ENCODE results near the gene NOS1. TPM values are rescaled to one million over a fixed set of nuclear protein-coding genes. Genes with fewer than 3 reads are reported as not detected.

The NOS1 gene
- total RNA-seq, 4 donors from 2014 or later, result not detected

- no peak for TF ChIP-seq CTCF (IDR thresholded peaks at IDR 0.05; ENCODE audit: low read depth)
Measured at GRCh38 chr12:117168976-117169375, 192.4 kb downstream of the NOS1 start.

GRCh38 chr12:117167769-117168168, 193.7 kb downstream of the NOS1 start:
- no peak for TF ChIP-seq CTCF (IDR thresholded peaks at IDR 0.05; ENCODE audit: low read depth)

DNA sequence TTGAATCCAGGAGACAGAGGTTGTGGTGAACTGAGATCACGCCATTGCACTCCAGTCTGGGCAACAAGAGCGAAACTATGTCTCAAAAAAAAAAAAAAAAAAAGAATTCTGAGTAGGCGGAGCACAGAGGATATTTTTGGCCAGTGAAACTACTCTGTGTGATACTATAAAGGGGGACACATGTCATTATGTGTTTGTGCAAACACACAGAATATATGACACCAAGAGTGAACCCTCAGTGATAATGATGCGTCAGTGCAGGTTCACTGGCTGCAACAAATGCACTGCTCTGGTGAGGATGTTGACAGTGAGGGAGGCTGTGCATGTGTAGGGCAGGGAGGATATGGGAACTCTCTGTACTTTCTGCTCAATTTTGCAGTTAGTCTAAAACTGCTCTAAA, 195.3 kb downstream of the NOS1 start:
- TF ChIP-seq CTCF (IDR thresholded peaks at IDR 0.05; ENCODE audit: low read depth), result no peak

GRCh38 chr12:117165342-117165741, 196.1 kb downstream of the NOS1 start:
- no peak for TF ChIP-seq CTCF (IDR thresholded peaks at IDR 0.05; ENCODE audit: low read depth)

DNA sequence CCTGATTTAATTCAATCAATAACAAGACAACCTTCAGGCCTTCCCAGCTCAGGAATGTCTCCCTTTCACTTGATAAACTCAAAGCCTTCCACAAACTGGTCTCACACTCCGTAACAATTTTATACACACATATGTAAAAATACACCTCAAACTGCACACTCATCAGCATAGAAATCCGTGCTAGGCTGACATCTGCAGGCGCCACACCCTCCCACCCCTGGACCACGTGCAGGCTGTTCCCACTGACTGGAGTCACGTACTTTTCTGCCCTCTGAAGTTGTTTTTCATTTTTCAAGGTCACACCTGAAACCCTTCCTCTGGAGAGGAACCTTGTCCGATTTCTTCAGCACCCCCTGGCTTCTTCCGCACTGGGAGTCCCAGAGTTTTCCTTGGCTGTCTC, 198.8 kb downstream of the NOS1 start:
- no peak for TF ChIP-seq CTCF (IDR thresholded peaks at IDR 0.05; ENCODE audit: low read depth)

DNA sequence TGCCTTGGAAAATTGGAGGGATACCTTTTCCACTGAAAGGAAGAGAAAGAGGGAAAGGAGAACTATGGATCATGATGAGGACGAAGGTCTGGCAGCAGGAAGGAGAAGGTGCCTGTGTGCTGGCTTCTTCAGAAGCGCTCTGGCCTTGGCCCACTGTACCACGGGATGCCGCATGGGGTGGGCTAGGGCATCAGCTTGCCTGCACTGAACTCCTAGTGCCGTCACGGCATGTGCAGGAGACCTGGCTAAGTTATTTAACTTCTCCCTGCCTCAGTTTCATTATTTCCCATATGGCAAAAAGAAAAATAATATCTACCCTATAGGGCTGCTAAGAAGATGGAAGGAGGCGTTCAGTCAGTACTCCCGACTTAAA, 199.3 kb downstream of the NOS1 start:
- no peak for TF ChIP-seq CTCF (IDR thresholded peaks at IDR 0.05; ENCODE audit: low read depth)

- TF ChIP-seq CTCF (IDR thresholded peaks at IDR 0.05; ENCODE audit: low read depth), result no peak
Measured at GRCh38 chr12:117161460-117162166, 199.8 kb downstream of the NOS1 start.
